HTERT RPE-1 (cell line): ENCODE results near the gene ALX1.

Experiments
- in situ Hi-C: fragments of 300-500 bp; cut with MboI; formaldehyde crosslinking; loops from 4 replicates; pipeline ENCODE4 v1.14.3; 2020; ENCODE audit warnings: low sequenced_read_pairs

Gene ALX1

DNA sequence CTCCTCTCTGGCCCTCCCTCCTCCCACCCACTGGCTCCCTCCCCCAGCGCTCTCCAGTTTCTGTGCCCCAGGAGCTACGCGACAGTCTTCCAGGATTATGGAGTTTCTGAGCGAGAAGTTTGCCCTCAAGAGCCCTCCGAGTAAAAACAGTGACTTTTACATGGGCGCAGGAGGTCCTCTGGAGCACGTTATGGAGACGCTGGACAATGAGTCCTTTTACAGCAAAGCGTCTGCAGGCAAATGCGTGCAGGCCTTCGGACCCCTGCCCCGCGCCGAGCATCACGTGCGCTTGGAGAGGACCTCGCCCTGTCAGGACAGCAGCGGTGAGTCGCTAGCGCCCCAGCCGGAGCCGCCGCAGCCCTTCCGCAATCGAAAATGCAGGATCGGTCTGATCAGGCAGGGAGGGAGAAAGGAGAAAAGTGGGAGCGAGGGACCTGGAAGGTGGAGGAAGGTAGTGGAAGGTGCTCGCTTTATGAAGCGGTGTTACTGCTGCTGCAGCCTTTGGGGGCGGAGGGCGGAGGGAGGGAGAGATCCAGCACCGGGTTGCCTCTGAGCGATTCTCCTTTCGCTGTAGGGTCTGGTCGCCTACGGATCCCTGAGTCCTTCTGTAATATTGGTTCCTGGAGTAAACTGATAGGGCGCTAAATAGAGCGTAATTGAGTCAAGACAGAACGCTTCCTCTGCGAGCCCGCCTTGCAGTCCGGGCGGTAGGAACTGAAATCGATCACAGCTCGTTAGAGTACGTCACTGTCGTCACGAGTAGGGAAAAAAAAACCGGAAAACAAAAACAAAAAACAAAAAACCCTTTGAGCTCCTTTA lies at the start of gene ALX1:
ALX1 (plus strand) TSS at position 56 of the 819 bp plus-strand sequence; CDS start at position 98, 42 bp downstream.
- in situ Hi-C loops = no loop called here

DNA sequence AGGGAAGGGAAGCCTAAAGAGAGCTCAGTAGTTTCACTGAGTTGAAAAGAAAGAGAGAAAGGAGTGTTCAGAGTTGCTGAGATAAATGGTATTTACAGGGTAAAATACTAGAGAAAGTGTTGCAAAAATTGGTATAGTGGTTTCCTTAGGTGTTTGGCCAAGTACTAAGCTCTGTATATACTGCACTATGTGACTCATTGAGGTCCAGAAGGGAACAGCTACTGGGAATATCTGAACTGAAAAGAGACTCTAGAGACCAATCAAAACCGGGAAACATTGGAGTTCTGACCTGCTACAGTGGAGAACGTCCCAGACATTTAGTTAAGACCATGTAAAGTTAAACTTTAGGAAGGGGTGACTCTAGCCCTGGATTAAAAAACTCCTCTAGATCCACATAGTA lies 42.7 kb upstream of the ALX1 start:
- in situ Hi-C loops = no loop called here

DNA sequence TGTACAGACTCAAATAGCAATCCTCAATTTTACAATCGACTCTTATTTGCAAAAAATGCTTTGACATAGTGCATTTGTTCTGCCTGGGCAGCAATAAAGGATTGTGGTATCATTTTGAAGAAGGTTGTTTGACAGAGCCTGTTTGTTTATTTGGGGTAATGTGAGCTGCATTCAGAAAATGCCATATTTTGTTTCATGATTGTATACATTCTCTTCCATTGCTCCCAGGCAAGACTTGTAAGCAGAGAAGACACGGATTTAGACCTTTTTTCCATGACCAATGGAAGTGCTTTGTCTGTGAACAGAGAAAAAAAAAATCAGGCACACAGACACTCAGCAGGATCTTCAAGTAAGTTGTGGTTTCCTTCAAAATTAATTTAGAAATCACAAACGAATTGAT lies 35.5 kb upstream of the ALX1 start:
- in situ Hi-C loops = no loop called here

DNA sequence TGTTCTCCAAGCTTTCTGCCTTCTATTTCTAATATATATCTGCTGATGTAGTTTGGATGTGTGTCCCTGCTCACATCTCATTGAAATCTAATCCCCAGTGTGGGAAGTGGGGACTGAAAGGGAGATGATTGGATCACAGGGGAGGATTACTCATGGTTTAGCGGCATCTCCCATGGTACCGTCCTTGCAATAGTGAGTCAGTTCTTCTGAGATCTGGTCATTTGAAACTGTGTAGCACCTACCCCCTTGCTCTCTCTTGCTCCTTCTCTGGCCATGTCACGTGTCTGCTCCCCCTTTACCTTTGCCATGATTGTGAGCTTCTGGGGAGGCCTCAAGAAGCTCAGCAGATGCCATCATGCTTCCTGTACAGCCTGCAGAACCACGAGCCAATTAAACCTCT lies 26.2 kb upstream of the ALX1 start:
- in situ Hi-C loops = no loop called here

DNA sequence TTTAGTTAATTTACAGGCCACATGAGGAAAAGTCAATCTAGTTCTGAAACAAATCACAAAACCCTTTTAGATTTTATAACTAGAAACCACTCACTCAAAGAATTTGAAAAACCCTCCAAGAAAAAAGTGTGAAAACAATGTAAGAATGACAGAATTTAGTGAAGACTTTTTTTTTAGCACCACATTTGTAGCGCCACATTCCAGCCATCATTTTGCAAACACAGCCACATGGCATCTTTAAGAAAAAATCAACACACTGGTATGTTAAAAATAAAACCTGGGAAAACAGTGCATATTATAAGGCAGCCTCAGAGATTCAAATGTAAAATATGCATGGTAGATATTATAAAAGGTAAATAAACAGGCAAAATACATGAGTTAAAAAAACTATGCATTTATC lies 22.3 kb upstream of the ALX1 start:
- in situ Hi-C loops = no loop called here

DNA sequence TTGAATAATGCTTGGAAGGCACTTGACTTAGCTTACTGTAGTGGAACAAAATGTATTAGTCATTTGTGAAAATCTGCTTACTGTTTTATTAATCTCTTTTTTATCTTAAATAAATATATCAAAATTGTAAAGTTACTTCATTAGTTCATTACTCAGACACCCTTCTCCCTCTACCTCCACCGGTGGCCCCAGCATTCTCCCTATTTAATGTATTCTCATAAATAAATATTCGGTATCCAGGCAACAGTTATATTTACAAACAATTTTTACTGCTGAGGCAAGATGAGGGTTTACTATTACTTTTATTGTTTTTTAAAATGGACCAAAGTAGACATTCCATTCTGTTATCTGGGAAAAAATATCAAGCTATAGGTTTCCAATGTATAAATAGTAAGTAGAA lies 19.6 kb upstream of the ALX1 start:
- in situ Hi-C loops = no loop called here

DNA sequence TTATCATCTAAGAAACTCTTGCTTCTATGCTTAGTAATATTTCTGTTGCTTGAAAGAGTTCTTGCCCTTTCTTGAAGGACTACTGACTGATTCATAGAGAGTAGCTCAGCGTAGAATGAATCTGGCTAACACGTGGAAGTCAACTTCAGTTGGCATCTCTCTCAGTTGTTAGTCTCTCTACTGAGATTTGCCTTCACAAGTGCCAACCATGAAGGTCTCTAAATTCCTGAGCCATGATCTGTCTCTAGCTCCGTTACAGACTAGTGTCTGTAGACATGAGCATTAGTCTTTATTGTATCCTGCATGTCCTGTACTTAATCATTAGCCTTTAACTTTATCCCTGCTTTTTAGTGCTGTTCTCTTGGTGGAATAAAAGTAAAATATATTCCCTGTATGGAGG lies 19.1 kb upstream of the ALX1 start:
- in situ Hi-C loops = no loop called here

DNA sequence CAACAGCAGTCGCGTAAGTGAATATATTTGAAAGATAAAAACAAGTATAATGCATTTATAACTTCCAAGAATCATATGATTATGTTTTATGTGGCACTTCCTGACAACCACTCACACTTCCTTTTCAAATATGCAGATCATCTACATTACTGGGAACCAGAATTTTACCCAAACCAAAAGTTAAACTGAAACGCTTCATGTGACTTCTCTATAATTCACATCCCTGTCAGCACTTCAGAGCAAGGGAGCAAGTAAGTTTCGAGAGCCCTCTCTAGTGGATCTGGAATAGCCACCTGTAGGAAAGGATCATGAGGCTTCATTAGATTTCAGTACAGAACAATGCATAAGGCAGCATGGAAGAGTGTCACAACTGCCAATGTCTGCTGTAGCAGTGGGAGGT lies 13.7 kb upstream of the ALX1 start:
- in situ Hi-C loops = no loop called here

DNA sequence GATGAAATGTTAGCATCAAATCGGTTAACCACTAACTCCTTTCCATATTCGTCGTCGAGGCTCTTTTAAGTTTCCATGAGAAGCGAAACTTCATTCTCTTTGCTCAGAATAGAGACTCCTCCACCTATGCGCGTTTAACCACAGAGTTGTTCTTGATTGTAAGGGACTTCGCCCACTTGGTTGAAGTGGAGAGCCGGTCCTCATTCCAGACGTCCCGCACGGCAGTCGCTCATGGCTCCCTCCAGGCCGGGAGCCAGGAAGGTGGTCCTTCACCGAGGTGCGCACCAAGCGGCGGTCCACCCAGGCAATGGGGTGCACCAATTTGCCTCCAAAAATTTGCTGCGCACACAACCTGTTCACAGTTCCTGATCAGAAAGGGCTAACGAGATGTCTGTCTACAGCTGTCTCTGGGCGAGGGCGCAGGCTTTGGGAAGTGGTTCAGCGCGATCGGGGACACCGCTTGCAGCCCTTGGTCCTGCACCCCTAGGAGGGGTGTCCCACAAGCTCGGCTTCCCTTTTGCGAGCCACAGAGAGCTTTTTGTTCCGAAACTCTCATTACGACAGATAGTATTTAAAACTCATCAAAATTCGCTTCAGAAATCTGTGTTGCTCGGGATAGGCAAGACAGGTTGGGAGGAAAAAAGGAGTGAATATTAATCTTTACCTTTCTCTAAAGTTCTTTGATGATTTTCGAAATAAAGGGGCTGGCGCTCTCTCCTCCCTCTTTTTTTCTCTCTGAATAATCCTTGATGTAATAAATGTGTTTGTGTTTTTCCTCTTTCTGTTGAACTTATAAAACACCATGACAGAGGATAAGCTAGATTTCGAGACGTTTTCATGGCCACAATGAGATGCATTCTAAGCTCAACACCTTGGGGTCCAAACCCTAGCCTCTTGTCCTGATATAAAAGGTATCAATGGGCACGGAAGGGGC lies 6.4 kb upstream of the ALX1 start:
- in situ Hi-C loops = no loop called here

DNA sequence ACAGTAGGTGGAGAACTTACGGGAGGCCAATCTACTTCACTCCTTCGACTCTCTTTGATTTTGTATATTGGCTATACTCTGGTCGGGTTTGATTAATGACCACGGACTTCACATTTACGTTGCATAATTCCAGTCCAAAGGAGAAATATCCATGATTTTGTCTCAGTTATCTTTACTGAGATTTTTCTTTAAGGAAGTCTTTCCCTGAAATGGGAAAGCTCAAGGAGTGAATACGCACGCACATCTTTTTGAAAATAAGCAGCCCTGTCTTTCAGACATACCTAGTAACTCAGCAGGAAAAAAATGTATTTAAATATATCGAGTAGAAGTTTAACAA lies 5.7 kb upstream of the ALX1 start:
- in situ Hi-C loops = no loop called here

DNA sequence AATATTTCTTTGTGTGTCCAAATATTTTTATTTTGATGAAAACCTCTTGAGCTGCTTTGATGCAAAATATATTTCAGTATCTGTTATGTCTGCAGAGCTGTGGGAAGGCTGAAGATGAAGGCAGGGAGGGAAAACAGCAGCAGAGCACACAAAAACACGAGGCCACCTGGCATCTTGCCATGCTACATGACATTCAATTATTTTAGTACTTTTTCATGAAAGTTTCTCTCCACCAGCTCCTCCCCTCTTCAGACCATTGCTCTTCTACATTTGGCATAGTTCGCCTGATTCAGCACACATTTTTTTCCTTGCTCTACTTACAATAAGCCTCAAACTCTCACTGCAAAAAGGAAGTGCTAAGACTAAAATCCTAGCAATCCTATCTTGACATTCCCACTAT lies 4.6 kb upstream of the ALX1 start:
- in situ Hi-C loops = no loop called here

DNA sequence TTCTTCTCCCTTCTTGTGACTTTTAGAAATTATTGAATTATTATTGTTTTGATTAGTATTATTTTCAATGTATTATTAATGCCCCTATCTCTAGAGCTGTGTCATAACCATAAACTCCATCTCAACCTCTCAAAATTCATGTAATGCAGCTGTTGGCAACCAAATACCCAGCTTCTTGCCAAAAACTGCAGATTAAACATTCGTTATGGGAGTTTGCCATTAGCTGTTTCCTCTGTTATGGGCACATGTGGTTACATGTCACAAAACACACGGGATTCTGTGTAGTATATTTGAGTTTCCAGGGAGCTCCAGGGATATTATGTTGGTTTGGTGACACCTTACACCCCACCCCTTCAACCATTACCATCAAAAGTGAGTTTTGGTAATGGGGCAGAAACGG lies 2.8 kb upstream of the ALX1 start:
- in situ Hi-C loops = no loop called here

DNA sequence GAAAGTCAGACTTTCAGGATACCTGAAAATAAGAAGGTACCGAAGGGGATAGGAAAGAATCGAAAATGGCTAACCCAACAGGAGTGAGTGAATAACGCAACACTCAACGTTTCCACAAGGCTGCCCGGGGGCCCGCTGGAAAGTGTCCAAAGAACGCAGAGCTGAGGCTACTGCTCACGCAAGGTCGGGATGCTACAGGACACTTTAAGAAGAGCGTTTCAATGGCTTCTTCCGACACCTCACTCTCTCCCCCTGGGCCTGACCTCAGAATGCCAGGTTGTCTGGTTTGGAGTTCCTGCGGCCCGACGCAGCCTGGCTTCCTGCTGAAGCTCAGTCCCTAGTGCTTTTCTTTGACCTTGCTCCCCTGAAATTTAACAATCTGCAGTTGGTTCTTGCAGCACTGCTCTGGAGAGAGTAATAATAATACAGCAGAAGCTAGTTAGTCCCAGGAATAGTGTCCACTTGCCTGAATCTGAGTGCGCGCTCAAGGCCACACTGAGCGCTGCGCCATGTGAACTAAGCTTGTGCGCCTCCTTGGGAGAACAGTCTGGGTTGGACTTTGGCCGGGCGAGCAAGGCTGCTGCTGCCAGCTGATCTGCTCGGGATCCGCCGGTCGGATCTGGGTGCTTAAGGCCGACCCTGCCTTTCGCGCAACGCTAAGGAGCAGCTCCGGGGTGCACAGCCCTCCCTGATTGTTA lies 2.0 kb upstream of the ALX1 start:
- in situ Hi-C loops = no loop called here

DNA sequence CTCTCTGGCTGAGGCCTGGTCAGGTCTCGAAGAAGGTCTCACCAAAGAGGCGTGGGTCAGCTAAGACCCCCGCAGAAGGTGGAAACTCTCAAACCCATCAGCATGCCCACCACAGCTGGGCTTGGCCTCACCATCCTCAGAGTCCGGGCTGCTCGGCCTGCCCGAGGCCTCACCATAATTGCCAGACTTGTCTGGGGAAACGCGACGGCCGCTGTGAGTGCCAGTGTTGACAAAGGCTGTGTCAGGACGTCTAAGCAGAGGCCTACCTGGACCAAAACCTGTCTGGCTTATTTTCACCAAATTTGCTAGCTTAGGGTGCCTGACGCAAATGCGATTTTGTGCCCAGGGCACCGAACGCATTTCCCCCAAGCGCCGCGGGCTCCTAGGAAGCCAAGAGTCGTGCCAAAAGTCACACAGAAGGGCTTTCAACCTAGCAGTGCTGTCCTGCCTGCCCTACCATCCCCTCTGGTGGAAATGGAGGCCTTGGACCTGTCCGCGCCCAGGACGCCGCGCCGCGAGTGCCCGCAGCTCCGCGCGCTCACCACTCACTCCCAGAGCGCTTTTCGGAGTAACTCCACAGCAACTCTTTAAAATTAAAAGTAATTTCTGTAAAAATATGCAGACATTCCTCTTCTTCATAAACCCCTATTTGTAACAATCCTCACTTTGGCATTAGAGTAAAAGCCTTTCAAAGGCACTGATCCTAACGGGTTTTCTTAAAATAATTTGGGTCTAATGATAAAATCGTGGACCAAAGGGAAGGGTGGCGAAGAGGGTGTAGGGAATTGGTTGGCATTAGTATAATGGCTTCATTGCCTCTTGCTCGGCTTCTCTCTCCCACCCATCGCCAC lies 1.2 kb upstream of the ALX1 start:
- in situ Hi-C loops = no loop called here

DNA sequence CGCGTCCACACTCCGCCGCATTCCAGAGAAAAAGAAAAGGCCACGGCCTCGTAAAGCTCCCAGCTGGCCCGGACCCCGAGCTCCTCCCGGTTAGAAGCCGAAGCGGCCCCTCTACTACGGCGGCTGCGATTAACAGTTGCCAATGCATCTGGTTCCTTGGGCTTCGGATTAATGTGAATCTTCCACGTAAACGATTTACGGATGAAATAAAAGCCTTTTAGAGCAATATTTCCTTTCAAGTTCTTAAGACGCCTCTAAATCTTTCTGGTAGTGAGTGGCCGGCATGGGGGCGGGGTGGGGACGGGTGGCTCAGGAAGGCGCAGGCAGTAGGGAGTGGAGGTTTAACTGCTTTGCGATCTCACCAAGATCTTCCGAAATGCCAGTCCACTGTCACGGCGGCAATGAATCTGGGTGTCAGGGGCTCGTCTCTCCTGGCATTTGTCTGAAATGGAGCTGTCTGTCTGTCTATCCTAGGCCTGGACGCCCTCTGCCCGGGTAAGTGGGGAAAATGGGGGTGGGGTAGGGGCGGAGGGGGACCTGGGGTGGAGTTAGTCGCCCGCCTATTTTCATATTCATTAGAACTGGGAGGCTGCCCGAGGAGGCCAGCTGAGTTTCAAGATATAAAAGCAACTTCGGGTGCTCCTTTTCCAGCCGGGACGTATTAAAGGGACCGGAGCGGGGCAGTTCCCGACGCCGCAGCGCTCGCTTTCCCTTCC lies 413 bp upstream of the ALX1 start:
- in situ Hi-C loops = no loop called here

DNA sequence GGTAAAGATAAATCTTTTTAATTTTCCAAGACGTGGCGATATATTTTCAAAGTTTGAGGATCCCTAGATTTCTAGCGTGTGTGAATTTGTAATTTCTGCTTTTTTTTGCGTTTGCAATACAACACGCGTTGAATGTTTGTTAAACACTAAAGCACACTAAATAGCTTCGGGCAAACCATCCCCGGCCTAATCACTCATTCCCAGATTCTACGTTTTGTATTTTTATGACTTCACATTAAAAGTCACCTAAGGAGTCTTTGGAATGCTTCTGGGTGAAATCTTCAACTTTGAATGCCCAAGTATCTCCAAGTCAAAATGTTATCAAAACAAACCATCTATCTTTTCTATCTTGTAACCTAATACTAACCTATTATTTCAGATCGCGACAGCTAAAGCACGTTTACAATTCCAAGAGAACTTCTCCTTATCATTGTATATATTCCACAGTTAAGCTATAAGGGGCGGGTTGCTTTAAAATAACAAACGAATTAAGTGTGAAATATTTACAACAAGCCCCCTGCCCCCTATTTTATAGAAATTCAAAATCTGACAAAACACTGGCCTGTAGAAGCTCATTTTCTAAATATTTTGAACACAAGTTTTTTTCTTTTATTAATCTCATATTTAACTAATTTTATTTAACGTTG lies 1.1 kb downstream of the ALX1 start:
- in situ Hi-C loops = no loop called here

DNA sequence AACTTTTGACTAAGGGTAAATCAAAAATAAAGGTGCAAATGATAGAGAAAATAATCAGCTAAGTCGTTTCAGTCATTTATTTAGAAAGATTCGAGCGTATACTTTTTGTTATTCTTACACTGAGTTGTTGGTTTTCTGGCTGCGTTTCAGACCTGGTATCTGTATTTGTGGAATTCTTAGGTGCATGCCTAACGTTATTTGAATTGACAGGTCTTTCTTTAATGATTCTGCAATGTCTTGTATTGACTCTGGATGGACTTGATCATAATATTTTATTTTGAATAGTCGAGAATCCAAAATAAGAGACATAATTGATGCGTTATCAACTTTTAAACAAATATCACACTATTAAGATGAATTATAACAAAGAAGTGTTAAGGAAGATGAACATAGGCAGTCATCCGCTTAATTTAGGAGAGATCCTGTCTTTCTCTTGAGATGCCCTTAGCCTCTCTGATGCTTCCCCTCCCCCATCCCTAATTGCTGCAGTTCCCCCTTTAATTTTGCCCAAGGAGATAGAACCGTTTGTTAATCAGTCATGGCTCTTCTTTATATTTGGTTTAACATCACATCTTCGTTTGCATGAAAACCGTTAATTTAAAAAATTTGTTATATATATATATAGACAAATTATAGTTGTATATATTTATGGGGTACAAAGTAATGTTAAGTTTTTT lies 1.8 kb downstream of the ALX1 start:
- in situ Hi-C loops = no loop called here

DNA sequence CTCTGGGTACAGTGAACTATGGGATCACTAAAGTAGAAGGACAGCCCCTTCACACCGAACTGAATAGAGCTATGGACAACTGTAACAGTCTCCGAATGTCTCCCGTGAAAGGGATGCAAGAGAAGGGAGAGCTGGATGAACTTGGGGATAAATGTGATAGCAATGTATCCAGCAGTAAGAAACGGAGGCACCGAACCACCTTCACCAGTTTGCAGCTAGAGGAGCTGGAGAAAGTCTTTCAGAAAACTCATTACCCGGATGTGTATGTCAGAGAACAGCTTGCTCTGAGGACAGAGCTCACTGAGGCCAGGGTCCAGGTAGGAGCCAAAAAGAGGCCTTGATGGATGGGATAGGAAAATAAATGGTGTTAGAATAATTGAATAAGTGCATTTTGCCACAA lies 3.5 kb downstream of the ALX1 start:
- in situ Hi-C loops = no loop called here

DNA sequence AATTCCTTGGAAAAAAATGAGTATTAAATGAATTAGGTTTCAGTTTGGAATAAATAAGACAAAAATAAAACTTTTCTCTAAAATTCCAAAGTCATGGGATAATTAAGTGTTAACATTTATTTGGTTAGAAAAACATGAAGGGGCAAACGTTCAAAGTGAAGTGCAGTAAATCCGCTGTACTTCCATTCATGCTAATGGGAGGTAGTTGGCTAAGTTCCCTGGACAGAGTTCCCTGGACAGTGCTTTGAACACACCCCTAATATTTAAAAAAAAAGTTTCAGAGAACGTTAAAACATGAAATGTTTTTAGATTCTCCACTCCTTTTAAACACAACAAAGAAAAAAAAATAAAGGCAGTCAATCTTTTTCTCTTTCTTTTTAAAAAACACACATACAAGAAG lies 16.3 kb downstream of the ALX1 start:
- in situ Hi-C loops = no loop called here
